Measurements from ENCODE around the gene DLG1. TPM values are rescaled to one million over a fixed set of nuclear protein-coding genes. Genes with fewer than 3 reads are reported as not detected.
"Not testable (repeated sequence)": the region's sequence is repeated elsewhere in the genome, so short reads cannot be mapped to it uniquely, and the experiment has no call there.

Gene DLG1
- total RNA-seq, 1 donor from 2014 or later, result 60.1 TPM

DNA sequence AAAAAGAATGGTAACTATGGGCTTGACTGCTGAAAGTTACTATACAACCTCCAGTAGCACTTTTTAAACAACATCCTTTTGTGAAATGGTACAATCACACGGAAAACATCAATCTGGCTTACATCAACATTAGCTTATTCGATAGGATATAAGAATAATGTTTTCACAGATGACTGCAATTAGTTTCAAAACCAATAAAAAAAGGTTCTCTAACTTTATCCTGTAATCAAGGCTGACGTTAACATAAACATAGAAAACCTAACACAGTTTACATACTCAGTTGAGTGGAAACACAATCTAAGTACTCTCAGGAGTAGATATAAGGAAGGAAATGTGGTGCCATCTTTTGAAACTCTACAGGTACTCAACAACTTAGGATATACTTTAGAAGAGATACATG is 102.2 kb downstream of the DLG1 start:
- Histone ChIP-seq H3K9me3 (replicated peaks) (no peaks in the 10 kb centered on the region), H3K27me3 (ENCODE audit: low read depth) (no peaks in the 10 kb centered on the region), H3K4me3 (no peak overlapping the region), H3K4me1 (no peaks in the 10 kb centered on the region), H3K36me3 (peaks cover 8% of the 10 kb centered on the region), H3K27ac (replicated peaks) (no peak overlapping the region)
- no peak for DNase-seq
- TF ChIP-seq CTCF (IDR thresholded peaks at IDR 0.05; ENCODE audit: borderline replicate concordance), result no peak
- intact Hi-C loops (cut with micrococcal nuclease), result no loop called here

DNA sequence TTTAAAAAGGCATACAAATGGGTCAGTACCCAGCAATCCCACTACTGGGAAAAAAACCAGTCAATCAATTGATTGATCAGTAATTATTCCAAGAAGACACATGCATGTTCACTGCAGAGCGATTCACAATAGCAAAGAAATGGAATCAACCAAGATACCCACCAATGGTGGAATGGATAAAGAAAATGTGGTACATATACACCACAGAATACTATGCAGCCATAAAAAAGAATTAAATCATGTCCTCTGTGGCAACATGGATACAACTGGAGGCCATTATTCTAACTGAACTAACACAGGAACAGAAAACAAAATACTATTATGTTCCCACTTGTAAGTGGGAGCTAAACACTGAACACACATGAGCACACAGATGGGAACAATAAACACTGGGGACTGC is 103.1 kb downstream of the DLG1 start:
- H3K36me3 ChIP-seq, result peaks cover 8% of the 10 kb centered on the region
- no peak for DNase-seq
- no peaks in the 10 kb centered on the region for H3K9me3 ChIP-seq (replicated peaks)
- H3K4me1 ChIP-seq, result no peaks in the 10 kb centered on the region
- no peak overlapping the region for H3K27ac ChIP-seq (replicated peaks)
- no peak overlapping the region for H3K4me3 ChIP-seq
- no peaks in the 10 kb centered on the region for H3K27me3 ChIP-seq (ENCODE audit: low read depth)
- intact Hi-C loops (cut with micrococcal nuclease), result no loop called here
- no peak for TF ChIP-seq CTCF (IDR thresholded peaks at IDR 0.05; ENCODE audit: borderline replicate concordance)

- intact Hi-C loops (cut with micrococcal nuclease); H3K36me3 ChIP-seq; DNase-seq; H3K4me3 ChIP-seq; H3K4me1 ChIP-seq; H3K9me3 ChIP-seq (replicated peaks); H3K27ac ChIP-seq (replicated peaks); H3K27me3 ChIP-seq (ENCODE audit: low read depth): not testable (repeated sequence)
These were observed 104.7 kb downstream of the DLG1 start for GRCh38 chr3:197193759-197194158.

GRCh38 chr3:197191897-197192296 is 106.5 kb downstream of the DLG1 start:
- H3K4me1 ChIP-seq, result peaks cover 4% of the 10 kb centered on the region
- no peak for DNase-seq
- H3K9me3 ChIP-seq (replicated peaks), result no peaks in the 10 kb centered on the region
- H3K36me3 ChIP-seq, result peaks cover 8% of the 10 kb centered on the region
- intact Hi-C loops (cut with micrococcal nuclease), result no loop called here
- no peak overlapping the region for H3K27ac ChIP-seq (replicated peaks)
- H3K27me3 ChIP-seq (ENCODE audit: low read depth), result no peaks in the 10 kb centered on the region
- no peak overlapping the region for H3K4me3 ChIP-seq
- TF ChIP-seq CTCF (IDR thresholded peaks at IDR 0.05; ENCODE audit: borderline replicate concordance), result no peak

DNA sequence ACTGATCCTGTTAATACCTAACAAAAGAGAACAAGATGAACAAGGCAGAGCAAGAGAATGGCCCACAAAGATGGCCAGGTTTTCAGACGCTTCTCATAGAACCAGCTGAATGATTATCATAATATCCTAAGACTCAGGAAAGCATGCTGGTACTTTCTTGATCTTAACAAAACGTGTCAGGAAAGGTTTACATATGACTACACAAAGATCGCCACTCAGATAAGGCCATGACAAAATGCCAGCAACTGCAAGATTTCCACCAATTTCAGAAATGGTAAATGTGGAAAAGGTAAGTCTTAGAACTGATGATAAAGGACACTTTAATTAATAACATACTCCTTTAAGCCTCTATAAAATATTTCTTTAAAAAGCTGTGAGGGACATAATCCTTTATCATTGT is 108.8 kb downstream of the DLG1 start:
- TF ChIP-seq CTCF (IDR thresholded peaks at IDR 0.05; ENCODE audit: borderline replicate concordance), result no peak
- no peak overlapping the region for H3K27ac ChIP-seq (replicated peaks)
- H3K4me3 ChIP-seq, result no peak overlapping the region
- peaks cover 4% of the 10 kb centered on the region for H3K4me1 ChIP-seq
- peaks cover 8% of the 10 kb centered on the region for H3K36me3 ChIP-seq
- H3K27me3 ChIP-seq (ENCODE audit: low read depth), result no peaks in the 10 kb centered on the region
- intact Hi-C loops (cut with micrococcal nuclease), result loop anchor here (10.0 kb wide), 1 partner anchor 185 kb away; no protein-coding TSS in a partner anchor
- no peaks in the 10 kb centered on the region for H3K9me3 ChIP-seq (replicated peaks)
- no peak for DNase-seq

DNA sequence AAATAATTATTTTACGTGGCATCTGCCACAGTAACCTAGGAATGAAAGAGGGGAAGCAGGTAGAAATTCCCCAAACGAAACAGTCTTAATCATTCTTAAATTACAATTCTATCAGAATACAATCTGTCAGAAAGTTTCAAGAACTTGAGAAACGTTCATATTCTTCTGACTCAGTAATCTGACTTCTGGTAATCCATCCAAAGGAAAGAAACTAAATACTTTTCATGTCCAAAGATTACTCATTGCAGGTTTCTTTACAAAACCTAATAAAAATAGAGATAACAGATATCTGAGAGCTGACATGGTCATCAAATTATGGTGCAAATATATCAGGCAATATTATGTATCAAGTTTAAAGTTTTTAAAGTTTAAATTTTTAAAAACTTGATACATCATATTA is 109.4 kb downstream of the DLG1 start:
- no peak for DNase-seq
- Histone ChIP-seq H3K9me3 (replicated peaks) (no peaks in the 10 kb centered on the region), H3K4me3 (no peak overlapping the region), H3K4me1 (peaks cover 4% of the 10 kb centered on the region), H3K27ac (replicated peaks) (no peak overlapping the region), H3K36me3 (peaks cover 4% of the 10 kb centered on the region), H3K27me3 (ENCODE audit: low read depth) (no peaks in the 10 kb centered on the region)
- intact Hi-C loops (cut with micrococcal nuclease), result loop anchor here (10.0 kb wide), 1 partner anchor 184 kb away; no protein-coding TSS in a partner anchor
- TF ChIP-seq CTCF (IDR thresholded peaks at IDR 0.05; ENCODE audit: borderline replicate concordance), result no peak

Measured in left ventricle myocardium inferior (tissue), 1 donor.